Measurements from ENCODE around the gene AVEN.

DNA sequence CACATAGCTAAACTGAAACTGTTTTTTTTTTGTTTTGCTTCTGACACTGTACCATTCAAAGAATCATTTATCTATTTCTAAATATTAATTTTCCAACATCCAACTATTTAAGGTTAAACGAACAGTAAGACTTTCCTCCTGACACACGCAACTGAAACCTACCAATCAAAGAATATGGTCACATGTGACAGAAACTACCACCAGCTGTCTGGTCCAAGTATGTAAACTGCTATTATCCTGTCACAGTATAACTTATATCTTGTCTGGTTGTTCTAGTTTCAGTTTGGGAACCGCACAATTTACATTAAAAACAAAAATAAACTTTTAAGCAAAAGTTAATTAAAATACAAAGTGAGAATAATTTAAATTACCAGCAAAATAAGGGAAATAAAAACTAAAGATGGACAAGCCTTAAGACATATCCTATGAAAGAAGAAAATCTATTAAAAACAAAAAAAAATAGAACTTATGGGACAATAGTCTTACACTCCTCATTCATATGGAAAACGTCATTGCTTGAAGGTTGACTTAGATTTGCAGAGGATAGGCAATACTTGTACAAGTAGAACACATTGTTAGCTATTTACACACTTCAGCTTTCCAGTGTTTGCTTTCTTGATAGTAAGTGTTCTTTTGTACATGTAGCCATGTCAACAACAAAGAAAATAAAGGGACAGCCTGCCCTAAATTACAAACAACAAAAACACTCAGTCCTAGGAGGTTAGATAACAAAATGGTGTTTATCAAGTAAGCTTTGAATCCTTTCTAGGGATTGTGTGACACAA is 97.5 kb downstream of the AVEN start:
- TF ChIP-seq POLR2A (IDR thresholded peaks at IDR 0.05): no peak
- TF ChIP-seq, protein P1, sequence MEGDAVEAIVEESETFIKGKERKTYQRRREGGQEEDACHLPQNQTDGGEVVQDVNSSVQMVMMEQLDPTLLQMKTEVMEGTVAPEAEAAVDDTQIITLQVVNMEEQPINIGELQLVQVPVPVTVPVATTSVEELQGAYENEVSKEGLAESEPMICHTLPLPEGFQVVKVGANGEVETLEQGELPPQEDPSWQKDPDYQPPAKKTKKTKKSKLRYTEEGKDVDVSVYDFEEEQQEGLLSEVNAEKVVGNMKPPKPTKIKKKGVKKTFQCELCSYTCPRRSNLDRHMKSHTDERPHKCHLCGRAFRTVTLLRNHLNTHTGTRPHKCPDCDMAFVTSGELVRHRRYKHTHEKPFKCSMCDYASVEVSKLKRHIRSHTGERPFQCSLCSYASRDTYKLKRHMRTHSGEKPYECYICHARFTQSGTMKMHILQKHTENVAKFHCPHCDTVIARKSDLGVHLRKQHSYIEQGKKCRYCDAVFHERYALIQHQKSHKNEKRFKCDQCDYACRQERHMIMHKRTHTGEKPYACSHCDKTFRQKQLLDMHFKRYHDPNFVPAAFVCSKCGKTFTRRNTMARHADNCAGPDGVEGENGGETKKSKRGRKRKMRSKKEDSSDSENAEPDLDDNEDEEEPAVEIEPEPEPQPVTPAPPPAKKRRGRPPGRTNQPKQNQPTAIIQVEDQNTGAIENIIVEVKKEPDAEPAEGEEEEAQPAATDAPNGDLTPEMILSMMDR (IDR thresholded peaks at IDR 0.05): no peak

Measured in thyroid gland (tissue), 4 donors.